ENCODE data around the gene ATP8B3. TPM values are rescaled to one million over a fixed set of nuclear protein-coding genes. Genes with fewer than 3 reads are reported as not detected.

Gene ATP8B3
- total RNA-seq, 4 donors from 2014 or later = 0.21 to 2.4 (median 1.2) TPM

- no peak overlapping the region for H3K4me3 ChIP-seq
- TF ChIP-seq CTCF (IDR thresholded peaks at IDR 0.05) (no peak), POLR2A (IDR thresholded peaks at IDR 0.05) (no peak), EP300 (IDR thresholded peaks at IDR 0.05) (no peak)
- H3K27me3 ChIP-seq = no peaks in the 10 kb centered on the region
- WGBS, 2 donors = 78 to 80% methylated on average over 6 of the region's 19 CpGs
- DNase-seq (ENCODE audit: low spot score in 2 of 2) = no peak
- H3K36me3 ChIP-seq = peaks cover 0 to 24% (median 0%) of the 10 kb centered on the region in 3 donors
- no peaks in the 10 kb centered on the region for H3K9me3 ChIP-seq
- peak overlapping the region in 1 of 4 donors; percentile 2 for H3K27ac ChIP-seq
- peaks cover 6 to 85% (median 47%) of the 10 kb centered on the region in 4 donors for H3K4me1 ChIP-seq
Measured at GRCh38 chr19:1844513-1845124, 32.5 kb upstream of the ATP8B3 start.

GRCh38 chr19:1843646-1844394 lies 31.7 kb upstream of the ATP8B3 start:
- Histone ChIP-seq H3K27ac (peak overlapping the region in 1 of 4 donors; percentile 2), H3K4me1 (peaks cover 6 to 89% (median 47%) of the 10 kb centered on the region in 4 donors), H3K9me3 (no peaks in the 10 kb centered on the region), H3K4me3 (no peak overlapping the region), H3K36me3 (peaks cover 0 to 30% (median 0%) of the 10 kb centered on the region in 3 donors), H3K27me3 (no peaks in the 10 kb centered on the region)
- TF ChIP-seq EP300 (IDR thresholded peaks at IDR 0.05) = no peak
- no peak for TF ChIP-seq CTCF (IDR thresholded peaks at IDR 0.05)
- TF ChIP-seq POLR2A (IDR thresholded peaks at IDR 0.05) = no peak
- 65 to 79% methylated on average over 19 to 25 of the region's 25 CpGs for WGBS, 2 donors
- no peak for DNase-seq (ENCODE audit: low spot score in 2 of 2)

GRCh38 chr19:1843116-1843515 lies 31.0 kb upstream of the ATP8B3 start:
- peaks cover 6 to 95% (median 47%) of the 10 kb centered on the region in 4 donors for H3K4me1 ChIP-seq
- peaks cover 0 to 37% (median 0%) of the 10 kb centered on the region in 3 donors for H3K36me3 ChIP-seq
- H3K9me3 ChIP-seq = no peaks in the 10 kb centered on the region
- no peak for DNase-seq (ENCODE audit: low spot score in 2 of 2)
- no peak overlapping the region for H3K4me3 ChIP-seq
- 65 to 81% methylated on average over 14 of the region's 22 CpGs for WGBS, 2 donors
- no peak overlapping the region for H3K27ac ChIP-seq
- no peaks in the 10 kb centered on the region for H3K27me3 ChIP-seq
- no peak for TF ChIP-seq EP300 (IDR thresholded peaks at IDR 0.05)

- WGBS, 2 donors = 60 to 69% methylated on average over 23 to 30 of the region's 35 CpGs
- DNase-seq (ENCODE audit: low spot score in 2 of 2) = no peak
- Histone ChIP-seq H3K27ac (peak overlapping the region in 3 of 4 donors; percentile 34 to 53 (median 48)), H3K9me3 (no peaks in the 10 kb centered on the region), H3K36me3 (peaks cover 0 to 37% (median 0%) of the 10 kb centered on the region in 3 donors), H3K4me1 (peaks cover 0 to 99% (median 42%) of the 10 kb centered on the region in 4 donors), H3K27me3 (no peaks in the 10 kb centered on the region), H3K4me3 (peak overlapping the region in 1 of 4 donors; percentile 29)
- no peak for TF ChIP-seq POLR2A (IDR thresholded peaks at IDR 0.05)
- TF ChIP-seq EP300 (IDR thresholded peaks at IDR 0.05) = no peak
- no peak for TF ChIP-seq CTCF (IDR thresholded peaks at IDR 0.05)
Measured at GRCh38 chr19:1841209-1841924, 29.3 kb upstream of the ATP8B3 start.

GRCh38 chr19:1840541-1841115 lies 28.6 kb upstream of the ATP8B3 start:
- Histone ChIP-seq H3K9me3 (no peaks in the 10 kb centered on the region), H3K4me3 (peak overlapping the region in 1 of 4 donors; percentile 29), H3K27me3 (no peaks in the 10 kb centered on the region), H3K36me3 (peaks cover 0 to 36% (median 0%) of the 10 kb centered on the region in 3 donors), H3K27ac (peak overlapping the region in 3 of 4 donors; percentile 34 to 53 (median 48)), H3K4me1 (peaks cover 0 to 99% (median 35%) of the 10 kb centered on the region in 4 donors)
- TF ChIP-seq POLR2A (IDR thresholded peaks at IDR 0.05) (no peak), EP300 (IDR thresholded peaks at IDR 0.05) (no peak), CTCF (IDR thresholded peaks at IDR 0.05) (no peak)
- no peak for DNase-seq (ENCODE audit: low spot score in 2 of 2)
- WGBS, 2 donors = 56 to 66% methylated on average over 20 to 22 of the region's 22 CpGs
